ENCODE results near the gene ANKRD63. TPM values are rescaled to one million over a fixed set of nuclear protein-coding genes. Genes with fewer than 3 reads are reported as not detected.

ANKRD63 gene
- total and polyA plus RNA-seq, 2 donors = not detected

GRCh38 chr15:40285554-40286011 lies 2.7 kb upstream of the ANKRD63 start:
- DNase-seq (ENCODE audit: low read depth in 6 of 9, low spot score in 9 of 9) = no peak
- Histone ChIP-seq H3K36me3 (ENCODE audit: control insufficient read depth in 2 of 2, insufficient read depth in 2 of 2, low read length in 1 of 2) (peaks cover 6 to 14% of the 10 kb centered on the region in 2 donors), H3K27me3 (ENCODE audit: control insufficient read depth in 2 of 2, insufficient read depth in 1 of 2, low read length in 1 of 2) (peaks cover 43 to 53% of the 10 kb centered on the region in 2 donors), H3K27ac (ENCODE audit: low read depth in 1 of 2, low read length in 1 of 2) (peak overlapping the region in 1 of 2 donors; percentile 2), H3K9me3 (ENCODE audit: control insufficient read depth in 2 of 2, insufficient read depth in 1 of 2, low read length in 1 of 2) (peaks cover 0 to 4% of the 10 kb centered on the region in 2 donors), H3K4me3 (ENCODE audit: low read length in 2 of 2) (no peak overlapping the region), H3K4me1 (ENCODE audit: control insufficient read depth in 2 of 2, insufficient read depth in 2 of 2, low read length in 2 of 2) (peaks cover 10 to 18% of the 10 kb centered on the region in 2 donors)
- WGBS = 84% methylated on average over 1 of the region's 1 CpG

GRCh38 chr15:40285151-40285550 lies 2.3 kb upstream of the ANKRD63 start:
- DNase-seq (ENCODE audit: low read depth in 6 of 9, low spot score in 9 of 9) = no peak
- H3K4me1 ChIP-seq (ENCODE audit: control insufficient read depth in 2 of 2, insufficient read depth in 2 of 2, low read length in 2 of 2) = peaks cover 11 to 18% of the 10 kb centered on the region in 2 donors
- peaks cover 47 to 58% of the 10 kb centered on the region in 2 donors for H3K27me3 ChIP-seq (ENCODE audit: control insufficient read depth in 2 of 2, insufficient read depth in 1 of 2, low read length in 1 of 2)
- peaks cover 1 to 10% of the 10 kb centered on the region in 2 donors for H3K36me3 ChIP-seq (ENCODE audit: control insufficient read depth in 2 of 2, insufficient read depth in 2 of 2, low read length in 1 of 2)
- no peak overlapping the region for H3K27ac ChIP-seq (ENCODE audit: low read depth in 1 of 2, low read length in 1 of 2)
- H3K9me3 ChIP-seq (ENCODE audit: control insufficient read depth in 2 of 2, insufficient read depth in 1 of 2, low read length in 1 of 2) = peaks cover 0 to 4% of the 10 kb centered on the region in 2 donors
- H3K4me3 ChIP-seq (ENCODE audit: low read length in 2 of 2) = no peak overlapping the region
- WGBS = 96% methylated on average over 4 of the region's 4 CpGs

GRCh38 chr15:40283615-40284300 lies 894 bp upstream of the ANKRD63 start:
- Histone ChIP-seq H3K4me3 (ENCODE audit: low read length in 2 of 2) (no peak overlapping the region), H3K4me1 (ENCODE audit: control insufficient read depth in 2 of 2, insufficient read depth in 2 of 2, low read length in 2 of 2) (peaks cover 16 to 18% of the 10 kb centered on the region in 2 donors), H3K27me3 (ENCODE audit: control insufficient read depth in 2 of 2, insufficient read depth in 1 of 2, low read length in 1 of 2) (peaks cover 60 to 71% of the 10 kb centered on the region in 2 donors), H3K27ac (ENCODE audit: low read depth in 1 of 2, low read length in 1 of 2) (no peak overlapping the region), H3K9me3 (ENCODE audit: control insufficient read depth in 2 of 2, insufficient read depth in 1 of 2, low read length in 1 of 2) (peaks cover 0 to 4% of the 10 kb centered on the region in 2 donors), H3K36me3 (ENCODE audit: control insufficient read depth in 2 of 2, insufficient read depth in 2 of 2, low read length in 1 of 2) (peaks cover 0 to 3% of the 10 kb centered on the region in 2 donors)
- DNase-seq (ENCODE audit: low read depth in 6 of 9, low spot score in 9 of 9) = no peak
- 46% methylated on average over 33 of the region's 33 CpGs for WGBS

- peak in 5 of 9 donors; percentile 15 to 59 (median 40) for DNase-seq (ENCODE audit: low read depth in 6 of 9, low spot score in 9 of 9)
- under 1% methylated on average over 92 of the region's 92 CpGs for WGBS
- Histone ChIP-seq H3K4me3 (ENCODE audit: low read length in 2 of 2) (peak overlapping the region; percentile 20 to 55), H3K27me3 (ENCODE audit: control insufficient read depth in 2 of 2, insufficient read depth in 1 of 2, low read length in 1 of 2) (peaks cover 68 to 86% of the 10 kb centered on the region in 2 donors), H3K36me3 (ENCODE audit: control insufficient read depth in 2 of 2, insufficient read depth in 2 of 2, low read length in 1 of 2) (no peaks in the 10 kb centered on the region), H3K27ac (ENCODE audit: low read depth in 1 of 2, low read length in 1 of 2) (no peak overlapping the region), H3K9me3 (ENCODE audit: control insufficient read depth in 2 of 2, insufficient read depth in 1 of 2, low read length in 1 of 2) (peaks cover 0 to 4% of the 10 kb centered on the region in 2 donors), H3K4me1 (ENCODE audit: control insufficient read depth in 2 of 2, insufficient read depth in 2 of 2, low read length in 2 of 2) (peaks cover 18 to 23% of the 10 kb centered on the region in 2 donors)
Observed at GRCh38 chr15:40282147-40282868, 556 bp downstream of the ANKRD63 start.

DNA sequence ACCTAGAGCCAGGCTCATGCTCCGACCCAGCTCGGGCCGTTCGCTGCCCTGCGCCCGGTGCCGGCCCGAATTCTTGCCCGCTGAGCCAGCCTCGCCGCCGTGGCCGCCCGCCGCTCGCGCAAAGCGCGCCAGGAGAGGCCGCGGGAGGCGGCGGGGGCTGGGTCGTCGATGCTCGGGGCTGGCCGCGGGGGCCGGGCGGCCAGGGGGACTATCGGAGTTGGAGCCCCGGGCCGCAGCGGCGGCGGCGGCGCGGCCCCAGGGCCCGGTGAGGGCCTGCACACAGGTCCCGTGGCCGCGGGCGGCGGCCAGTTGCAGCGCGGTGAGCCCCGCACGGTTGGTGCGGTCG lies 1.1 kb downstream of the ANKRD63 start:
- peaks cover 68 to 91% of the 10 kb centered on the region in 2 donors for H3K27me3 ChIP-seq (ENCODE audit: control insufficient read depth in 2 of 2, insufficient read depth in 1 of 2, low read length in 1 of 2)
- DNase-seq (ENCODE audit: low read depth in 6 of 9, low spot score in 9 of 9) = no peak
- no peaks in the 10 kb centered on the region for H3K36me3 ChIP-seq (ENCODE audit: control insufficient read depth in 2 of 2, insufficient read depth in 2 of 2, low read length in 1 of 2)
- peak overlapping the region in 1 of 2 donors; percentile 55 for H3K4me3 ChIP-seq (ENCODE audit: low read length in 2 of 2)
- H3K27ac ChIP-seq (ENCODE audit: low read depth in 1 of 2, low read length in 1 of 2) = no peak overlapping the region
- 12% methylated on average over 51 of the region's 51 CpGs for WGBS
- peaks cover 18 to 27% of the 10 kb centered on the region in 2 donors for H3K4me1 ChIP-seq (ENCODE audit: control insufficient read depth in 2 of 2, insufficient read depth in 2 of 2, low read length in 2 of 2)
- peaks cover 0 to 4% of the 10 kb centered on the region in 2 donors for H3K9me3 ChIP-seq (ENCODE audit: control insufficient read depth in 2 of 2, insufficient read depth in 1 of 2, low read length in 1 of 2)

DNA sequence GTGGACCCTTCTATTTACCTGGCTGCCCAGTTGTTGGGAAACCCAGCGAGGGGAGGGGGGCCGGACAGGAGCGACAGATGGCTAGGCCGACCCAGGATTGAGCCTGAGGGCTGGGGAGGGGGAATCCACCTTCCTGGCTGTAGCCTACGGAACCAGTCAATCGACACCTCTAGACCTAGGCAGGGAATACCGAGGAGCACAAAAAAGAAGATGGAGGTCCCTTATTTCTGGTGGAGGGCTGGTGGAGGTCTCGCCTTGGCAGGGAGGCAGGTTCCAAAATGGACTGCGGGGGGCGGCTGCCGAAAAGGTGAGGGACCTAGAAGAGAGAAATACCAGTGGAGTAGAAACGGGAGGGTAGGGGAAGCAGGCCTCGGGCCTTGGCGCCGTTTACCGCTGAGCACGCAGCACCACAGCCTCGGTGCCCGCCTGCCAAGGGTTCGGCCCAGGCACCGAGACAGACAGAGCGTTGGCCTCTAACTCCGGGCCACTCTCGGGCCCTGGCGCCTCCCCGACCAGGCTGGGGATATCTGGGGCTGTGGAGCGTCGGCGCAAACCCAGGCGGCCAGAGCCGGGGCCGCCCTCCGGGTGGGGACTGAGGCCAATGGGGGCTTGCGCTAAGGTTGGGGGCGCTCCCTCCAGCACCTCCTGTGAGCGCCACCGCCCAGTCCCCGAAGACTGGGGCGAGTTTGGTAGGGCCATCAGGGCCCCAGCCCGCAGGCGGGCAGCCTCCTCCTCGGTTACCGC lies 1.6 kb downstream of the ANKRD63 start:
- H3K36me3 ChIP-seq (ENCODE audit: control insufficient read depth in 2 of 2, insufficient read depth in 2 of 2, low read length in 1 of 2) = no peaks in the 10 kb centered on the region
- no peak for DNase-seq (ENCODE audit: low read depth in 6 of 9, low spot score in 9 of 9)
- peak overlapping the region in 1 of 2 donors; percentile 55 for H3K4me3 ChIP-seq (ENCODE audit: low read length in 2 of 2)
- WGBS = 88% methylated on average over 43 of the region's 43 CpGs
- no peak overlapping the region for H3K27ac ChIP-seq (ENCODE audit: low read depth in 1 of 2, low read length in 1 of 2)
- H3K4me1 ChIP-seq (ENCODE audit: control insufficient read depth in 2 of 2, insufficient read depth in 2 of 2, low read length in 2 of 2) = peaks cover 18 to 28% of the 10 kb centered on the region in 2 donors
- H3K9me3 ChIP-seq (ENCODE audit: control insufficient read depth in 2 of 2, insufficient read depth in 1 of 2, low read length in 1 of 2) = peaks cover 0 to 4% of the 10 kb centered on the region in 2 donors
- peaks cover 68 to 95% of the 10 kb centered on the region in 2 donors for H3K27me3 ChIP-seq (ENCODE audit: control insufficient read depth in 2 of 2, insufficient read depth in 1 of 2, low read length in 1 of 2)

GRCh38 chr15:40280260-40281056 lies 2.4 kb downstream of the ANKRD63 start:
- Histone ChIP-seq H3K27ac (ENCODE audit: low read depth in 1 of 2, low read length in 1 of 2) (no peak overlapping the region), H3K36me3 (ENCODE audit: control insufficient read depth in 2 of 2, insufficient read depth in 2 of 2, low read length in 1 of 2) (no peaks in the 10 kb centered on the region), H3K4me1 (ENCODE audit: control insufficient read depth in 2 of 2, insufficient read depth in 2 of 2, low read length in 2 of 2) (peaks cover 18 to 28% of the 10 kb centered on the region in 2 donors), H3K4me3 (ENCODE audit: low read length in 2 of 2) (no peak overlapping the region), H3K27me3 (ENCODE audit: control insufficient read depth in 2 of 2, insufficient read depth in 1 of 2, low read length in 1 of 2) (peaks cover 68 to 94% of the 10 kb centered on the region in 2 donors), H3K9me3 (ENCODE audit: control insufficient read depth in 2 of 2, insufficient read depth in 1 of 2, low read length in 1 of 2) (peaks cover 0 to 4% of the 10 kb centered on the region in 2 donors)
- DNase-seq (ENCODE audit: low read depth in 6 of 9, low spot score in 9 of 9) = no peak
- 86% methylated on average over 30 of the region's 30 CpGs for WGBS

GRCh38 chr15:40279437-40280141 lies 3.3 kb downstream of the ANKRD63 start:
- H3K9me3 ChIP-seq (ENCODE audit: control insufficient read depth in 2 of 2, insufficient read depth in 1 of 2, low read length in 1 of 2) = peaks cover 0 to 4% of the 10 kb centered on the region in 2 donors
- no peak overlapping the region for H3K4me3 ChIP-seq (ENCODE audit: low read length in 2 of 2)
- DNase-seq (ENCODE audit: low read depth in 6 of 9, low spot score in 9 of 9) = peak in 5 of 9 donors; percentile 30 to 62 (median 51)
- no peaks in the 10 kb centered on the region for H3K36me3 ChIP-seq (ENCODE audit: control insufficient read depth in 2 of 2, insufficient read depth in 2 of 2, low read length in 1 of 2)
- H3K4me1 ChIP-seq (ENCODE audit: control insufficient read depth in 2 of 2, insufficient read depth in 2 of 2, low read length in 2 of 2) = peaks cover 18 to 28% of the 10 kb centered on the region in 2 donors
- no peak overlapping the region for H3K27ac ChIP-seq (ENCODE audit: low read depth in 1 of 2, low read length in 1 of 2)
- 47% methylated on average over 40 of the region's 40 CpGs for WGBS
- H3K27me3 ChIP-seq (ENCODE audit: control insufficient read depth in 2 of 2, insufficient read depth in 1 of 2, low read length in 1 of 2) = peaks cover 65 to 87% of the 10 kb centered on the region in 2 donors

All from thymus (tissue), 11 donors.